Heart left ventricle (tissue), 16 donors: Measurements from ENCODE around the gene CHRDL2. TPM values are rescaled to one million over a fixed set of nuclear protein-coding genes. Genes with fewer than 3 reads are reported as not detected.

ENCODE experiments used
- ATAC-seq, 4 donors: fragments of 200-7000 bp; cut with Tn5 transposase; one replicate each; pipeline ENCODE4 v1.9.1; 2020 to 2022; ENCODE audit warnings: moderate library complexity in 4 of 4, mild to moderate bottlenecking in 3 of 4, moderate number of reproducible peaks in 1 of 4
- DNase-seq, 5 donors: peaks; one replicate each; pipeline ENCODE4 v3.0.0-alpha.2; 2020
- H3K27ac ChIP-seq, 12 donors: fragments of 200-600 bp; sonication (generic) in 4 of 12; one replicate each; pipeline versions ENCODE4 v1.5.0 to v1.8.0; 2016 to 2022; ENCODE audit warnings: mild to moderate bottlenecking in 2 of 12
- H3K27me3 ChIP-seq, 9 donors: fragments of 200-600 bp; sonication (generic) in 2 of 9; one replicate each; pipeline versions ENCODE4 v1.5.1 to v1.8.0; 2016 to 2022; ENCODE audit warnings: mild to moderate bottlenecking in 3 of 9
- H3K36me3 ChIP-seq, 9 donors: fragments of 200-600 bp; sonication (generic) in 2 of 9; one replicate each; pipeline versions ENCODE4 v1.5.0 to v1.8.0; 2018 to 2022; ENCODE audit warnings: mild to moderate bottlenecking in 2 of 9
- H3K4me1 ChIP-seq, 12 donors: fragments of 200-600 bp; sonication (generic) in 4 of 12; one replicate each; pipeline versions ENCODE4 v1.5.0 to v1.8.0; 2016 to 2022; ENCODE audit warnings: mild to moderate bottlenecking in 3 of 12
- H3K4me3 ChIP-seq, 12 donors: fragments of 200-600 bp; sonication (generic) in 4 of 12; one replicate each; pipeline versions ENCODE4 v1.5.0 to v1.8.0; 2017 to 2022; ENCODE audit warnings: mild to moderate bottlenecking in 9 of 12, moderate library complexity in 4 of 12
- H3K9me3 ChIP-seq, 12 donors: fragments of 200-600 bp; sonication (generic) in 4 of 12; one replicate each; pipeline versions ENCODE4 v1.5.0 to v1.8.0; 2016 to 2022; ENCODE audit warnings: mild to moderate bottlenecking in 1 of 12
- POLR2A ChIP-seq, 2 donors: fragments of 450-650 bp; IDR thresholded peaks; one replicate each; pipeline ENCODE4 v1.6.1; 2017; ENCODE audit warnings: antibody characterized with exemption in 2 of 2, mild to moderate bottlenecking in 2 of 2, moderate library complexity in 2 of 2
- WGBS, 4 donors: extraction: QIAGEN DNeasy Blood & Tissue Kit in 2 of 4; methylation state at CpG; one replicate each; pipeline versions ENCODE4 v1.1.5 to v1.1.7; 2013 to 2018; 5-methylcytosine and 5-hydroxymethylcytosine counted together
- intact Hi-C, 10 donors: fragments of 100-400 bp; cut with DNase I; formaldehyde crosslinking; loops; one replicate each; pipeline versions ENCODE4 v1.11.1 to v1.14.2; 2022
- polyA plus RNA-seq, 2 donors: library from polyadenylated mRNA; stranded (reverse); fragments of 200-250 nt; gene quantifications; one replicate each; pipeline ENCODE4 v1.2.3, GENCODE V29; 2013
- total RNA-seq, 9 donors: library from RNA; depleted of rRNA in 2 of 9; stranded (reverse); fragments of >200 nt in 2 of 9; fragmentation: NEBNext Ultra II Directional in 3 of 9; extraction: Animal tissue kit (Norgen Biotek cat#: 25700) in 3 of 9; gene quantifications; one replicate each; pipeline versions ENCODE4 v1.1.0 to v1.2.4, GENCODE V29; 2016 to 2023
- TF ChIP-seq, protein P1 (sequence below), 12 donors: fragments of 200-600 bp; sonication (generic) in 4 of 12; IDR thresholded peaks; one replicate each; pipeline versions ENCODE4 v1.5.0 to v1.8.0; 2018 to 2022; ENCODE audit warnings: antibody characterized with exemption in 12 of 12, mild to moderate bottlenecking in 5 of 12
- donor health status: ischemic (EF 13 %, LVEDD 7.1; RV severe dilation, severe dysfunction).
- donor health status: healthy with polysubstance abuse.
- donor health status: DM: no; HTN: yes; CAD: no.
- donor health status: DM: no; HTN: no; CAD: no.
- donor health status: ischemic (EF 25% LVEDD 6.9; RV normal size, moderate dysfunction).
- donor health status: ischemic (EF 25% LVEDD 5.7; RV mildly dilated, moderate dysfunction).
- donor health status: healthy.
- donor health status: DM: yes; HTN: yes; CAD: no.
- donor health status: ischemic (EF 35%, LVEDD 5.7; RV mildly dilated, moderate dysfunction).
- donor health status: nonischemic (EF 11% LVEDD 7.7; RV severe dilation, severe dysfunction).
- donor health status: DM: yes; HTN: yes; CAD: no.
- donor health status: PGD.
- donor health status: ischemic (EF 29% LVEDD 5.4; RV normal size, mild dysfunction).
- donor health status: nonischemic (EF 23%, LVEDD 6.1; RV moderate dilation, normal function).

The CHRDL2 gene
- total and polyA plus RNA-seq, 11 donors, result 1.5 to 13.4 (median 3.4) TPM

DNA sequence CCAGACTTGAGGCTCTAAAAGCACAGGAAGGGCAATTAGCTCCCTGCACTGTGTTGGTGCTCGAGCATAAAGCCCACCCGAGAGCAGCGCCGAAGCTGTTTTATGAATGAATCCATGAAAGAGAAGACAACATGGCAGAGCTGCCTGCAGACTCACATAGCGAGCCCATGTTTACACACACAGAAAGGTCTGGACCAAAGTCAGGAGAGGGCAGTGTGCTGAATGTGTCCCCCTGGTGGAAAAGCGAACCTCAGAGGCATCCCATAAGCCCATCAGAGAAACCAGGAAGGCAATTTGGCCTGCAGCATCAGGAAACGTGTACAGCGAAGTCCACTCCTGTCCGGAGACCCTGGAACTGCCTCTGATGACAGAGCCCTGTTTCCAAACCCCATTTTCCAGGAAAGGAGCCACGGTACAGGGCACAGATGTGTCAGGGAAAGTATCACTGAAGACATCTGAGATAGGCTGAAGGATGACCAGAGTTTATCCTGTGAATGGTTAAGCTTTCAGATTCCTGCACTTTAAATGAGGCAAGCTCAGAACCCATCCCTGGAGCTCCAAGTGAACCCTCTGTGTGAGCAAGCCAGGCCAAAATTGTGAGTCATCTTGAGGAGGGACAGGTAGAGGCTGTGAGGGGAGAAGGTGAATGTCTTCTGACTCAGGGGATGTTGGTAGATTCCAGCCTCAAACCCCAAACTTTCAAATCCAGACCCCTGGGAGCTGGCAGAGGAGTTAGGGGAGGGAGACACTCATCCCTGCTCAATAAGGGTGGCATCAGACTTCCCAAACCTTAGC lies 36.9 kb downstream of the CHRDL2 start:
- TF ChIP-seq, protein P1, sequence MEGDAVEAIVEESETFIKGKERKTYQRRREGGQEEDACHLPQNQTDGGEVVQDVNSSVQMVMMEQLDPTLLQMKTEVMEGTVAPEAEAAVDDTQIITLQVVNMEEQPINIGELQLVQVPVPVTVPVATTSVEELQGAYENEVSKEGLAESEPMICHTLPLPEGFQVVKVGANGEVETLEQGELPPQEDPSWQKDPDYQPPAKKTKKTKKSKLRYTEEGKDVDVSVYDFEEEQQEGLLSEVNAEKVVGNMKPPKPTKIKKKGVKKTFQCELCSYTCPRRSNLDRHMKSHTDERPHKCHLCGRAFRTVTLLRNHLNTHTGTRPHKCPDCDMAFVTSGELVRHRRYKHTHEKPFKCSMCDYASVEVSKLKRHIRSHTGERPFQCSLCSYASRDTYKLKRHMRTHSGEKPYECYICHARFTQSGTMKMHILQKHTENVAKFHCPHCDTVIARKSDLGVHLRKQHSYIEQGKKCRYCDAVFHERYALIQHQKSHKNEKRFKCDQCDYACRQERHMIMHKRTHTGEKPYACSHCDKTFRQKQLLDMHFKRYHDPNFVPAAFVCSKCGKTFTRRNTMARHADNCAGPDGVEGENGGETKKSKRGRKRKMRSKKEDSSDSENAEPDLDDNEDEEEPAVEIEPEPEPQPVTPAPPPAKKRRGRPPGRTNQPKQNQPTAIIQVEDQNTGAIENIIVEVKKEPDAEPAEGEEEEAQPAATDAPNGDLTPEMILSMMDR (IDR thresholded peaks at IDR 0.05), result no peak
- TF ChIP-seq POLR2A (IDR thresholded peaks at IDR 0.05), result no peak
- DNase-seq, result no peak
- Histone ChIP-seq H3K4me1 (peaks cover 0 to 23% (median 13%) of the 10 kb centered on the region in 12 donors), H3K9me3 (no peaks in the 10 kb centered on the region), H3K36me3 (no peaks in the 10 kb centered on the region), H3K4me3 (no peak overlapping the region), H3K27me3 (no peaks in the 10 kb centered on the region), H3K27ac (no peak overlapping the region)
- no peak for ATAC-seq
- 86 to 88% (median 87%) methylated on average over 10 of the region's 10 CpGs for WGBS, 4 donors
- intact Hi-C loops, result no loop called here

DNA sequence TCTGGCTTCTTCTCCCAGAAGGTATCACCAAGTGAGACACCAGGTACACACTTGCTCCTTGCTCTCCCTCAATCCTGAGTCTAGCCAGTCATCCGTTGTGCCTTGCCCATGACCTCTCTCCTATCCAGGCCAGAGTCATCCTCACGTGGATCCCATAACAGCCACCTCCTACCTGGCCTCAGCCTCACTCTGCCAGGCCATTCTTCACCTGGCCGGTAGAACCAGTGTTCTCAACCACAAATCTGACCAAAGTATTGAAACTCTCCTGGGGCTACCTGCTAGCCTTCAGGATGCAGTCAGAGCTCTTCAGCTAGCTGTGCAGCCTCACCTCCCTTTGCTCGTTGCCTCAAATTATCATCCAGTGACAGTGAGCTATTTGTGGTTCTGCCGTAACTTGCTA lies 37.7 kb downstream of the CHRDL2 start:
- Histone ChIP-seq H3K9me3 (no peaks in the 10 kb centered on the region), H3K27ac (no peak overlapping the region), H3K4me3 (no peak overlapping the region), H3K4me1 (peaks cover 0 to 23% (median 13%) of the 10 kb centered on the region in 12 donors), H3K36me3 (no peaks in the 10 kb centered on the region), H3K27me3 (no peaks in the 10 kb centered on the region)
- WGBS, 4 donors, result 92 to 94% (median 93%) methylated on average over 5 of the region's 5 CpGs
- TF ChIP-seq, protein P1 (IDR thresholded peaks at IDR 0.05), result no peak
- no peak for TF ChIP-seq POLR2A (IDR thresholded peaks at IDR 0.05)
- intact Hi-C loops, result no loop called here
- DNase-seq (no peak), ATAC-seq (no peak)

DNA sequence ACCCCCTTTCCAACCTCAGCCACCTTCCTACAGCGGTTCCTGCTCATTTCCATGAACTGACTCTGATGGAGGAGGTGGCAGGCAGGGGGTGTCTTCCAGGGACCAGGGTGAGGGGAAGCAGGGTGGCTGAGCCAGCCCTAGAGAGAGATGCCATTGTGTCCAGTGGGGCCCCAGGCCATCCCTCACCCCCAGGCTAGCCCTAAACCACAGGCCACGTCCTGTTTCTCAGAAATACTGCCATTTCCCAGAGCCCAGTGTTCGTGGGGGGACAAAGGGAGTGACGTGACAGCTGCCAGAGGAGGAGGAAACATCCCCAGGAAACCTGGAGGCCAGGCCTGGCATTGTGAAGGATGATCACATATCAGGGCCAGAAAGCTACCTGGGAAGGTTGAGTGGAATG lies 39.5 kb downstream of the CHRDL2 start:
- intact Hi-C loops, result no loop called here
- no peak overlapping the region for H3K27ac ChIP-seq
- H3K36me3 ChIP-seq, result no peaks in the 10 kb centered on the region
- H3K27me3 ChIP-seq, result no peaks in the 10 kb centered on the region
- peaks cover 0 to 29% (median 8%) of the 10 kb centered on the region in 12 donors for H3K4me1 ChIP-seq
- TF ChIP-seq POLR2A (IDR thresholded peaks at IDR 0.05), result no peak
- TF ChIP-seq, protein P1 (IDR thresholded peaks at IDR 0.05), result no peak
- H3K4me3 ChIP-seq, result no peak overlapping the region
- 60 to 70% (median 68%) methylated on average over 4 of the region's 4 CpGs for WGBS, 4 donors
- peak in 1 of 5 donors; percentile 10 for DNase-seq
- ATAC-seq, result no peak
- H3K9me3 ChIP-seq, result peaks cover 0 to 6% (median 0%) of the 10 kb centered on the region in 12 donors

DNA sequence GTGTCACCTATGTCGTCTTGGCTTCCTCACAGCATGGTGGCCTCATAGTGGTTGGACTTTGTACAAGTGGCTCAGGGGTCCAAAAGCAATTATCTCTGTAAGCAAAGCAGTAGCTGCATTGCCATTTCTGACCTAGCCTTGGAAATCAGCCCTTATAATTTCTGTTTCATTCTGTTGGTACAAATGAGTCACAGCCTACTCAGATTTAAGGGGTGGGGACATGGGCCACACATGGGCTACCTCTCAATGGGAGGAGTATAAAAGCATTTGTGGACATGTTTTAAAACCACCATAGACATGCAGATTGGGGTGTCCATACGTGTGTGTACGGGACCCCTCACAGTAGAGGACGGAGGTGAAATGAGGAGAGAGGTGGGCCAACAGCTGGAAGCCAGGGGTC lies 41.6 kb downstream of the CHRDL2 start:
- no peak overlapping the region for H3K4me3 ChIP-seq
- peaks cover 0 to 7% (median 0%) of the 10 kb centered on the region in 12 donors for H3K9me3 ChIP-seq
- no peaks in the 10 kb centered on the region for H3K27me3 ChIP-seq
- intact Hi-C loops, result no loop called here
- H3K36me3 ChIP-seq, result no peaks in the 10 kb centered on the region
- WGBS, 4 donors, result 94 to 97% (median 96%) methylated on average over 4 of the region's 4 CpGs
- ATAC-seq (peak in 1 of 4 donors; percentile 17), DNase-seq (peak in 1 of 5 donors; percentile 30)
- no peak for TF ChIP-seq POLR2A (IDR thresholded peaks at IDR 0.05)
- TF ChIP-seq, protein P1 (IDR thresholded peaks at IDR 0.05), result no peak
- no peak overlapping the region for H3K27ac ChIP-seq
- peaks cover 0 to 32% (median 0%) of the 10 kb centered on the region in 12 donors for H3K4me1 ChIP-seq
